Measurements from ENCODE around the gene TIMP3.

The TIMP3 gene

DNA sequence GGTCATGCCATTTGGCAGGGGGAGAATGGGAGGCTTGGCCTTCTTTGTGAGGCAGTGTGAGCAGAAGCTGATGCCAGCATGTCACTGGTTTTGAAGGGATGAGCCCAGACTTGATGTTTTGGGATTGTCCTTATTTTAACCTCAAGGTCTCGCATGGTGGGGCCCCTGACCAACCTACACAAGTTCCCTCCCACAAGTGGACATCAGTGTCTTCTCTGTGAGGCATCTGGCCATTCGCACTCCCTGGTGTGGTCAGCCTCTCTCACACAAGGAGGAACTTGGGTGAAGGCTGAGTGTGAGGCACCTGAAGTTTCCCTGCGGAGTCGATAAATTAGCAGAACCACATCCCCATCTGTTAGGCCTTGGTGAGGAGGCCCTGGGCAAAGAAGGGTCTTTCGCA is 59.8 kb downstream of the TIMP3 start:
- TF ChIP-seq, protein P1, sequence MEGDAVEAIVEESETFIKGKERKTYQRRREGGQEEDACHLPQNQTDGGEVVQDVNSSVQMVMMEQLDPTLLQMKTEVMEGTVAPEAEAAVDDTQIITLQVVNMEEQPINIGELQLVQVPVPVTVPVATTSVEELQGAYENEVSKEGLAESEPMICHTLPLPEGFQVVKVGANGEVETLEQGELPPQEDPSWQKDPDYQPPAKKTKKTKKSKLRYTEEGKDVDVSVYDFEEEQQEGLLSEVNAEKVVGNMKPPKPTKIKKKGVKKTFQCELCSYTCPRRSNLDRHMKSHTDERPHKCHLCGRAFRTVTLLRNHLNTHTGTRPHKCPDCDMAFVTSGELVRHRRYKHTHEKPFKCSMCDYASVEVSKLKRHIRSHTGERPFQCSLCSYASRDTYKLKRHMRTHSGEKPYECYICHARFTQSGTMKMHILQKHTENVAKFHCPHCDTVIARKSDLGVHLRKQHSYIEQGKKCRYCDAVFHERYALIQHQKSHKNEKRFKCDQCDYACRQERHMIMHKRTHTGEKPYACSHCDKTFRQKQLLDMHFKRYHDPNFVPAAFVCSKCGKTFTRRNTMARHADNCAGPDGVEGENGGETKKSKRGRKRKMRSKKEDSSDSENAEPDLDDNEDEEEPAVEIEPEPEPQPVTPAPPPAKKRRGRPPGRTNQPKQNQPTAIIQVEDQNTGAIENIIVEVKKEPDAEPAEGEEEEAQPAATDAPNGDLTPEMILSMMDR (IDR thresholded peaks at IDR 0.05; ENCODE audit: control insufficient read depth, extremely low read depth, insufficient read depth), result no peak
- no peak for DNase-seq (ENCODE audit: low read depth)
- no peak overlapping the region for H3K4me3 ChIP-seq (ENCODE audit: low read depth, low read length)

DNA sequence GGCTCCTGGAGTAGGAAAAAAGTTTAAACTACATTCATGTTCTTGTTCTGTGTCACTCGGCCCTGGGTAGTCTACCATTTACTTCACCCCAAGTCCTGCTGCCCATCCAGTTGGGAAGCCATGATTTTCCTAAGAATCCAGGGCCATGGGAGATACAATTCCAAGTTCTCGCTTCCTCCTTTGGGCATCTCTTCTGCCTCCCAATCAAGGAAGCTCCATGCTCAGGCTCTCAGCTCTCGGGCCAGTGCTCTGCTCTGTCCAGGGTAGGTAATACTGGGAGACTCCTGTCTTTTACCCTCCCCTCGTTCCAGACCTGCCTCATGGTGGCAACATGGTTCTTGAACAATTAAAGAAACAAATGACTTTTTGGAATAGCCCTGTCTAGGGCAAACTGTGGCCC is 60.6 kb downstream of the TIMP3 start:
- no peak overlapping the region for H3K4me3 ChIP-seq (ENCODE audit: low read depth, low read length)
- TF ChIP-seq, protein P1 (IDR thresholded peaks at IDR 0.05; ENCODE audit: control insufficient read depth, extremely low read depth, insufficient read depth), result no peak
- no peak for DNase-seq (ENCODE audit: low read depth)

DNA sequence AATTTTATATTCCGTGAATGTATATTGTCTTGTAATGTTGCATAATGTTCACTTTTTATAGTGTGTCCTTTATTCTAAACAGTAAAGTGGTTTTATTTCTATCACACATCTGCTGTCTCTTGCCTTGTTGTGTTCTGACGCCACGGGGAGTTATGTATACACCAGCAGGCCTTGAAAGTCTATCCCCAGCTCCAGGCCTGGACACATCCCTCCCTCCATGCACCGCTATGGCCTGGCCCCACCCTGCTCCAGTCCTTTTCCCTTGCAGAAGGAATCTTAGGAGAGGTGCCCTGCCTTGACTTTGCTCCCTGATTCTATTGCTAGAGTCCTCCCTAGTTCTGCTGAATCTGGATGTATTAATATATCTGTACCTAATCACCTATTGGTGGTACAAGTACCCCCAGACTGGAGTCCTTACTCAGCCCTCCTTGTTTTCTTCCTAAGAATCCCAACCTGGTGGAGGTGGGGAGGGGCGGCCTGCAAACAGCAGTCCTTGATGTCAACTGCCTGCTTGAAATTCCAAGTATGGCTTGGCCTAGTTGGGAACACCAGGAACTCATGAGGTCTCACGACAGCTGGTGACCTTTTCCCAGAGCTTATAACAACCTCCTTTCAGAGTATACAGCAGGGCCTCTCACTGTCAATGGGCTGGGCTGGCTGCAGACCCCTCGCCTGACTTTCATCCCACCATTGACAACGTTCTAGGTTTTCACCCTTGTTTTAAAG is 61.6 kb downstream of the TIMP3 start:
- no peak for DNase-seq (ENCODE audit: low read depth)
- no peak overlapping the region for H3K4me3 ChIP-seq (ENCODE audit: low read depth, low read length)
- TF ChIP-seq, protein P1 (IDR thresholded peaks at IDR 0.05; ENCODE audit: control insufficient read depth, extremely low read depth, insufficient read depth), result no peak

DNA sequence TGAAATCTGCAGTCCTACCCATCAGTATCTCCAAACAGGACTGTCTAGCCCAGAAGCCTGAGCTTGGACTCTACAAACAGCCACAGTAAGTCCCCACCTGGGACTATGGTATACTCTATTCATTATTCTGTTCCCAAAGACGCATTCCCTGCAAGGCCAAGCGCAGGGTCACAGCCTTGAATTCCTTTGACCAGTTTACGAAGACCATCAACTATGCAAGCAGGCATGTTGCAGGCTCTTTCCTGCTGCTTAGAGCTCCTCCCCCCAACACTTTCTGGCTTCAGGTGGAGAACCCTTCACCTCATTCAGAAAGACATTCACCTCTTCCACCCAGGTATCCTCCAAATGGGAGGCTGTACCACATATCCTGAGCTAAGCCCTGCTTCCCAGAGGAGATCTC is 62.5 kb downstream of the TIMP3 start:
- no peak for DNase-seq (ENCODE audit: low read depth)
- TF ChIP-seq, protein P1 (IDR thresholded peaks at IDR 0.05; ENCODE audit: control insufficient read depth, extremely low read depth, insufficient read depth), result no peak
- no peak overlapping the region for H3K4me3 ChIP-seq (ENCODE audit: low read depth, low read length)

DNA sequence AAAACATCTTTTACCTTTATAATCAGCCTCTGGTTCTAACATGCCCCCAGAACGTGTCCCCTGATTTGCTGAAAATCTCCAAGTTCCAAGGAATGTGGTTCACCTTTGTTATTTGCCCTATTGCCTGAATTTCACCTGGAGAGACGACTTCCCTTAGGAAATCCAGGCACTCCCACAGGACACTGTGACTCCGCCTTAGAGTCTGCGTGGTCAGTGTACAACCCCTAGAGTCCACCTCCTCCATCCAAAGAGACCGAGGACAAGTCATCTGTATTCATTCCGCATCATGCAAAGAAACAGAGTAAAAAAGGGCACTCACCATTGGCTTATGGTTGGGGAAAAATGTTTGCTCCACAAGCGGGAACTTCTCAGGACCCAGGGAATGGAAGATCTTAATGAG is 63.1 kb downstream of the TIMP3 start:
- no peak overlapping the region for H3K4me3 ChIP-seq (ENCODE audit: low read depth, low read length)
- DNase-seq (ENCODE audit: low read depth), result no peak
- TF ChIP-seq, protein P1 (IDR thresholded peaks at IDR 0.05; ENCODE audit: control insufficient read depth, extremely low read depth, insufficient read depth), result no peak

DNA sequence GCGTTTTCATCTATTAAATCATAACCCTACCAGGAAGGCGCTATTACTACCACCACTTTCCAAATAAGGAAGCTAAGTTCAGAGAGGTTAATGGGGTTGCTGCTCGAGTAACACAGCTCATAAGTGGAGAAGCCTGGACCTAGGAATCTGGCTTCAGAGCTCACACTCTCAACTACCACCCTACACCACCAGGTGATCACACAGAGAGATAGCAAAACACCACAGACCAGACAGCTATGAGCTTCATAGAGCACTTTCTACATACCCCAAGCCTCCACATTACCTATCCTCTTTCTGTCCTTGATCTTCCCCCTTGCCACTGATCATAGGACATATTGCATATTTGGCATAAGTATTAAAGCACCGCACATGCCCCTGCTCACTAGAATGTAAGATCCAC is 65.4 kb downstream of the TIMP3 start:
- H3K4me3 ChIP-seq (ENCODE audit: low read depth, low read length), result no peak overlapping the region
- TF ChIP-seq, protein P1 (IDR thresholded peaks at IDR 0.05; ENCODE audit: control insufficient read depth, extremely low read depth, insufficient read depth), result no peak
- no peak for DNase-seq (ENCODE audit: low read depth)

DNA sequence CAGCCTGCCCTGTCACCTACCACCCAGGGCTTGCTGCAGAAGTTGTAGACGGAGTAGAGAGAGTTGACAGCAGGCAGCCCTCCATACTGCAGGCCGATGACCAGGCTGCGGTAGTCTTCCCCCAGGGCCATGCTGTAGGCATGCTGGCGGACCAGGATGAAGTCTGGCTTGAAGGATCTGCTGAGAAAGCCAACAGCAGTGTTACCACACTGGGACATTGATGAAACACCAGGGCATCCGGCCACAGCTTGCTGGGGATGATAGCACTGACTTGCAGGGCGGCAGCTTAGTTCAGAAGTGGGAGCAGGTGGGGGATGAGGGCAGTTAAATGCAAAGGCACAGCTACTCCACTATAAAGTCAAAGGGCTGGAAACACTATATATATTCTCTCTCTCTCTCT is 67.4 kb downstream of the TIMP3 start:
- H3K4me3 ChIP-seq (ENCODE audit: low read depth, low read length), result no peak overlapping the region
- TF ChIP-seq, protein P1 (IDR thresholded peaks at IDR 0.05; ENCODE audit: control insufficient read depth, extremely low read depth, insufficient read depth), result no peak
- no peak for DNase-seq (ENCODE audit: low read depth)

All from LNCaP clone FGC (cell line).